GM21423 (cell line): ENCODE data around the gene DAB1.

Source experiments
- ATAC-seq: cut with Tn5 transposase; IDR thresholded peaks from one replicate; pipeline ENCODE4 v1.9.1; 2021; ENCODE audit warnings: mild to moderate bottlenecking, moderate library complexity; ENCODE audit not compliant: unreplicated experiment

DAB1 gene

DNA sequence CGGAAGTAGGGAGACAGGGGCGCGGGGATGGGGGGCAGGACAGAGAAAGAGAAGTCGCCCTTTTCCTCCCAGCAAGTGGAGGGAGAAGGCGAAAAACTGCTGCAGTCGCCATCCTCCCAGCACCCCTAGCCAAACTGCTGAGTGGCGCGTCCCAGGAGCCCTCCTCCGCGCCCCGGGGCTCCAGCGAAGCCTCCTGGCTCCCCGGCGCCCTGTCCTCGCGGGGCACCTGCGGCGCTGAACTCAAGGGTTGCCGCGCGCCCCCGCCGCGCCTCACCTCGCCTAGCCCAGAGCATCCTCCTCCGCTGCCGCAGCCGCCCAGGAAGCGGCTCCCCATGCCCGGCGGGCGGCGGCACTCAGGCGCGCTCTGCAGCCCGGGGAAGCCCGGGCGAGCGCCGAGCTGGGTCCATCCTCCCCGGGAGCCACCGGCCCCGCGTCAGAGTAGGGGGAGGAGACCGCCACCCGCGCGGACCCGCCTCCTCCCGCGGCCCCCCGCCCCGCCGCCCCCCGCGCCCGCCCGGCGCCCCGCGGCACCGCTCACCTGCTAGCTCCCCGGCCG, at the start of gene DAB1:
TSS of gene DAB1 (minus strand) at position 405 of the 556 bp plus-strand sequence. CDS start 133,030 bp downstream, outside the sequence.
- no peak for ATAC-seq

DNA sequence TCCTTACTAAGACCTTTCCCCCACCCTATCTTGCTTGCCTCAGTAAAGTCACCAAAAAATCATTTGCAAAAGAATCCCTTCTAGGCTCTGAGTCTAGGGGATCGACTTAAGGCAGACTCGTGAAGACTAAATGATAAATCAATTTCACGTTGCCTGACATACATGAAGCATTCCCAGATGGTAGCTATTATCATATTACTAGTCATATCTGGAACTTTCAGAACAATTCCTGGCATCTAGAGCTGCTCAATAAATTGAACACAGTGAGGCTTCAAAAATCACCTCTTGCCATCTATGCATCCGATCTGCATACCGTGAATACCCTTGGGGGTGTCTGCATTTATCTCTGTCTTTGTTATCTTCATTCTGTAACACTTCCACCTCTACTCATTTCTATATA, 49.6 kb upstream of the DAB1 start:
- ATAC-seq, result no peak

GRCh38 chr1:57471995-57472394, 48.1 kb upstream of the DAB1 start:
- no peak for ATAC-seq

- ATAC-seq, result no peak
These were observed 46.2 kb upstream of the DAB1 start for GRCh38 chr1:57470036-57470435.

GRCh38 chr1:57468641-57469523, 45.0 kb upstream of the DAB1 start:
- ATAC-seq, result no peak

DNA sequence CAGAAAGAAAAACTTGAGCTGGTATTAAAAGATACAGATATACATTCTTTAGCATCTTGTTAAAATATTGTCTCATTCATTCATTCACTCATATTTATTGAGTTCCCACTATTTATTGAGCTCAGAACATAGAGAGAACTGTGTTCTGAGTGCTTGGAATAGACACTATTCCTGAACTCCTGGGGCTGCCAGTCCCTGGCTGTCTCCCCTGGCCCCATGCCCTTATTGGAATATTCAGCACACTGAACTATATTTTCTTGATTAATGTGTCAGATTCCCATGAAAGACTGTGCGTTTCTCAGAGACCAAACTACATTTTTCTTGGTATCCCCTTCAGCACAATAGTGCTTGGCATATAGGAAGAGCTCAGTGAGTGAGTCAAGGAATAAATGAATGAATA, 44.0 kb upstream of the DAB1 start:
- ATAC-seq, result no peak

GRCh38 chr1:57464756-57465155, 40.9 kb upstream of the DAB1 start:
- ATAC-seq, result no peak

DNA sequence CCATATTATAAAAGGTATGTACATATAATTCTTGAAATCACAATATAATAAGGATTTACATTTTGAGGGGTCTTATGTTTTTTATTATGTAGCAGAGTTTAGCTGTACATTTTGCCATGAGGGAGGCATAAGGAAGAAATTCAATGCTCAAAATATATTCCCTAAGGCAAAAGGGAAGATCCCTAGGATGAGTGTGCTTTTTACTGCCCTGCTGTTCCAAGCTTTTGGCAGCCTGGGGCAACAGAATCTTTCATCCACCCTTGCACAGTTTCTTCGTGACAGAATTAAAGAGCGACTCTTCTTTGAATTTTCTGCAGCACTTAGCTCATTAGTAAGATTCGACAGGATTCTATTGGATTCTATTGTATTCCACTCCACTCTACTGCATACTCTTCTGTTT, 39.5 kb upstream of the DAB1 start:
- no peak for ATAC-seq

- ATAC-seq, result no peak
These were observed 37.5 kb upstream of the DAB1 start for GRCh38 chr1:57461405-57461804.

- no peak for ATAC-seq
These were observed 27.7 kb upstream of the DAB1 start for GRCh38 chr1:57451516-57451915.

GRCh38 chr1:57450981-57451380, 27.1 kb upstream of the DAB1 start:
- ATAC-seq, result no peak

- no peak for ATAC-seq
These were observed 23.7 kb upstream of the DAB1 start for GRCh38 chr1:57447551-57447950.

DNA sequence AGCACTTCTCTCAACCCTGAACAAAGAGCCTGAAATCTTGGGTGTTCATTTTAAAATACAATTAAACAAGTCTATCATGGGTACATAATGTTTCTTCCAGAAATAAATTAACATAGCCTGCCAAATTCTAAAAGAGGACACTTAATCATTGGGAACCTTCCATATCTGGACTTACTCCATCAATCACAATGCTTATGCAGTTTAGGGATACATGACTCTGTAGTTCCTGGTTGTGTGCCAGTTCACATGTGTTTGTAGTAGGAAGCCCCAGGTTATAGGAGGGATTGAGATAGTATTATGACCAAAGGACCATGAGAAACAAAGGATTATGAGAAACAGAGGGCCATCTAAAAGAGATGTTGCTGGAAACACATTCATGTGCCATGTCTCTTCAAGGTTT, 19.1 kb upstream of the DAB1 start:
- ATAC-seq, result no peak

DNA sequence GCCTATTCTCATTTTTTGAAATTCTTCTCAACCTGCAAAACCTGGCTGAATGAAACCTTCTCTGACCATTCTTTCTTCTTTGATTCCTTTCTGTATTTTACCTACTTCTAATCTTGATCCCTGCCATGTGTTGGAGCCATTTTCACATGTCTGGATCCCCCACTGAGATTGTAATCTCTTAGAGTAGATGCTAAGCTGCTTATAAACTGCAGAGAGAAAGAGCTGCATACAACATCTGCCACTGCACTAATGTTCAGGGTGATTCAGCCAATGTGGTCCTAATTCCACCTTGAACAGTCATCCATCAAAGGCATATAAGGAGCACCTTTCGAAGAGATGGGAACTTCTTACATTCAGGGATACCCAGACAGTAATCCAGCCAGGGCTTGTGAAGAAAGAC, 16.2 kb upstream of the DAB1 start:
- no peak for ATAC-seq

DNA sequence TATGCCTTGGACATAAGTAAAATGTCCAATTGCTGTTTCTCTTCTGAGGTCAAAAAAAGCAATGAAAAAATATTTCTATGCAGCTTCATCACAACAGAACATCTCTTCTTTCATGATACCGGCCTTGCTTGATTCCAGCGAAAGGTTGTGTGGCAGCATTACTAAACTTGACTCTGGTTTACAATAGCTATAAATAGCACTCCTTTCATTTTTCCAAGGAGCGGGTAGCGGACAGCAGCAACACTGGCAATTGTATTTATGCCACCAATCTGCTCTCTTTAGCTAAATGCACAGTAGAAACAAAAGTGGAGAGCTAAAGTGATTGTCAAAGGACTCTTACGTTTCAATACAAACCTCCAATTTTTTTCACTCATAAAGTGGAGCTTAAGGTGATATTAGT, 7.5 kb upstream of the DAB1 start:
- ATAC-seq, result no peak

DNA sequence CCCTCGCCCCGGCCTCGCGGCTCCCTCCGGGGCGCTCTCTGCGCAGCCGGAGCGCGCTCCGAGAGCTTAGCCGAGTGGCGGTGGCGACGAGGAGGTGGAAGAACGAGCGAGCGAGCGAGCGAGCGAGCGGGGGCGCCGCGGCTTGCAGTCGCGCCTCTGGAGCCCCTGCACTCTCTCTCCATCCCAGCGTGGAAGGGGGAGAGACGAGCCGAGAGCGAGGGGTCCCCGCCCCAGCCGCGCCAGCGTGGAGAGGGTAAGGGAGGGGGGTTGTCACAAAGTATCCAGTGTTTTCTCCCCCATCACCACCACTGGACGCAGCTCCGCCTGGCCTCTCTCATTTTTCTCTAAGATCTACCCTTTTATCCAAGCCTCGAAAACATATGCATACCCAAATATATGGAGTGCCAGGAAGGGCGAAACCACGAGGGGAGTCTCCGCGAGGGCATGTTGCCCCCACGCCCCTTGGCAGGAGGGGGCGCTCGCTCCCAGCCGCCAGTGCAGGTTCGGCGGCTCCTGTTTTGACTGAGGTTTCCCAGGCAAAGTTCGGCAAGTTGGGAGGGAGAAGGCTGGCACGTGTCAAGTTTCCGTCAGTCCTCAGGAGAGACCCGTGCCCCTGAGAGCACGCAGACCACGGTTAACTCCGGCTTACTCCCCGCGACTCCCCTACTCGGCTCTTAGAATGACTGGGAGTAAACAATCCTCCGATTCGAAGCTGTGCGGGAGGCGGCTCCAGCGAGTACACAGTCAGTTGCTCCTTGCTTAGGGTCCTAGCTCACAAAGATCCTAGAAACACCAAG, 569 bp upstream of the DAB1 start:
- ATAC-seq, result no peak

DNA sequence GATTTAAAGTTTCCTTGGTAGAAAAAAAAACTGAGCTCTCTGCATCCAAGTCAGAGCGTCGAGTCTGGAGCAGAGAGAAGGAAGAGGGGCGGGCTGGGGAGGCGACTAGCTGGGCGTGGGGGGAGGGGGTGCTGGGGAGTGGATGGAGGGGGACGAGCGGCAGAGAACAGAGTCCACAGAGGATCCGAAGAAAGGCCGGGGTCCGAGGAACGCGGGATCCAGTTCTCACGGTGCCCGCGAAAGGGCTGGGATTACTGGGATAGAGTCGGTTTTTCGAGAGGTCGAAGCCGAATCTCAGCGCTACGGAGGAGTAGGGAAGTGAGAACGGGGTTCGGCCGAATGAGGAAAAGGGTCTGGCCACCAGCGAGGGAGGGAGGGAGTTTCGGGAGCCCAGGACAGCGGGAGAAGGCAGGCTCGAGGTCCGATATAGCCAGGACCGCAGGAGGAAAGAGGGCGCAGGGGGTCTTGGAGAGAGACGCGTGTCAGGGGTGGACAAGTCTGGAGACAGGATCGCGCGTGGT, 665 bp downstream of the DAB1 start:
- ATAC-seq, result no peak

- ATAC-seq, result no peak
These were observed 1.4 kb downstream of the DAB1 start for GRCh38 chr1:57422271-57423134.

DNA sequence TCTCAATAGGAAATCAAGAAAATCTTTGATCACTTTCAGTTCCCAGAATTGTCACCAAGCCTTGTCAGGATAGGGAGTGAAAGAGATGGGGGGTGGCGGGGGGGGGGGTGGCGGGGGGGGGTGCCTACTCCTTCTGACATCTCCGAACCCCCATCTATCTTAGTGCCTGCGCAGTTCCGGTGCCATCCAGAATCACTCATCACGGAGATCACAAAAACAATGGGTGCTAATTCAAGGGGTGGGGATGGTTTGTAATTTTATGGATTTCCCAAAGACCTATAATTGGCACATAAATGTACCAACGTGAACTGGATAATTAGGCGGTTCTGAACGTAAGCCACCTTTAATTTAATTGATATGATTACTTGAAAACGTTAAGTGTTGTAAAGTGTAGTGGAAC, 2.1 kb downstream of the DAB1 start:
- no peak for ATAC-seq

GRCh38 chr1:57420981-57421785, 2.7 kb downstream of the DAB1 start:
- no peak for ATAC-seq
